HG02759 (cell line): ENCODE data around the gene PCDHA8.
"Not testable (repeated sequence)": the region's sequence is repeated elsewhere in the genome, so short reads cannot be mapped to it uniquely, and the experiment has no call there.

Source experiments
- ATAC-seq: cut with Tn5 transposase; IDR thresholded peaks from one replicate; pipeline ENCODE4 v1.9.1; 2021; ENCODE audit warnings: mild to moderate bottlenecking, moderate library complexity; ENCODE audit not compliant: unreplicated experiment

Gene PCDHA8, protein sequence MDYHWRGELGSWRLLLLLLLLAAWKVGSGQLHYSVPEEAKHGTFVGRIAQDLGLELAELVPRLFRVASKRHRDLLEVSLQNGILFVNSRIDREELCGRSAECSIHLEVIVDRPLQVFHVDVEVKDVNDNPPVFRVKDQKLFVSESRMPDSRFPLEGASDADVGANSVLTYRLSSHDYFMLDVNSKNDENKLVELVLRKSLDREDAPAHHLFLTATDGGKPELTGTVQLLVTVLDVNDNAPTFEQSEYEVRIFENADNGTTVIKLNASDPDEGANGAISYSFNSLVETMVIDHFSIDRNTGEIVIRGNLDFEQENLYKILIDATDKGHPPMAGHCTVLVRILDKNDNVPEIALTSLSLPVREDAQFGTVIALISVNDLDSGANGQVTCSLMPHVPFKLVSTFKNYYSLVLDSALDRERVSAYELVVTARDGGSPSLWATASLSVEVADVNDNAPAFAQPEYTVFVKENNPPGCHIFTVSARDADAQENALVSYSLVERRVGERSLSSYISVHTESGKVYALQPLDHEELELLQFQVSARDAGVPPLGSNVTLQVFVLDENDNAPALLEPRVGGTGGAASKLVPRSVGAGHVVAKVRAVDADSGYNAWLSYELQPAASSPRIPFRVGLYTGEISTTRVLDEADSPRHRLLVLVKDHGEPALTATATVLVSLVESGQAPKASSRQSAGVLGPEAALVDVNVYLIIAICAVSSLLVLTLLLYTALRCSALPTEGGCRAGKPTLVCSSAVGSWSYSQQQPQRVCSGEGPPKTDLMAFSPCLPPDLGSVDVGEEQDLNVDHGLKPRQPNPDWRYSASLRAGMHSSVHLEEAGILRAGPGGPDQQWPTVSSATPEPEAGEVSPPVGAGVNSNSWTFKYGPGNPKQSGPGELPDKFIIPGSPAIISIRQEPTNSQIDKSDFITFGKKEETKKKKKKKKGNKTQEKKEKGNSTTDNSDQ

GRCh38 chr5:140840978-140841962 lies at the start of gene PCDHA8:
PCDHA8 (plus strand) TSS chr5:140841187; CDS start chr5:140841322, 135 bp downstream.
- ATAC-seq, result no peak

GRCh38 chr5:140794595-140795258 lies 46.3 kb upstream of the PCDHA8 start, which contains the start of gene PCDHA2:
PCDHA2 (plus strand) TSS chr5:140794852.
- no peak for ATAC-seq

- no peak for ATAC-seq
Observed at GRCh38 chr5:140795259-140795641, 45.7 kb upstream of the PCDHA8 start.

DNA sequence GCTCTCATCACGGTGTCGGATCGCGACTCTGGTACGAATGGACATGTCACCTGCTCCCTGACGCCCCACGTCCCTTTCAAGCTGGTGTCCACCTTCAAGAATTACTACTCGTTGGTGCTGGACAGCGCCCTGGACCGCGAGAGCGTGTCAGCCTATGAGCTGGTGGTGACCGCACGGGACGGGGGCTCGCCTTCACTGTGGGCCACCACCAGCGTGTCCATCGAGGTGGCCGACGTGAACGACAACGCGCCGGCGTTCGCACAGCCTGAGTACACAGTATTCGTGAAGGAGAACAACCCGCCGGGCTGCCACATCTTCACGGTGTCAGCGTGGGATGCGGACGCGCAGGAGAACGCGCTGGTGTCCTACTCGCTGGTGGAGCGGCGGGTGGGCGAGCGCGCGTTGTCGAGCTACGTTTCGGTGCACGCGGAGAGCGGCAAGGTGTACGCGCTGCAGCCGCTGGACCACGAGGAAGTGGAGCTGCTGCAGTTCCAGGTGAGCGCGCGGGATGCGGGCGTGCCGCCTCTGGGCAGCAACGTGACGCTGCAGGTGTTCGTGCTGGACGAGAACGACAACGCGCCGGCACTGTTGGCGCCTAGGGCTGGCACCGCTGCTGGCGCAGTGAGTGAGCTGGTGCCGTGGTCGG lies 44.8 kb upstream of the PCDHA8 start:
- not testable (repeated sequence) for ATAC-seq

DNA sequence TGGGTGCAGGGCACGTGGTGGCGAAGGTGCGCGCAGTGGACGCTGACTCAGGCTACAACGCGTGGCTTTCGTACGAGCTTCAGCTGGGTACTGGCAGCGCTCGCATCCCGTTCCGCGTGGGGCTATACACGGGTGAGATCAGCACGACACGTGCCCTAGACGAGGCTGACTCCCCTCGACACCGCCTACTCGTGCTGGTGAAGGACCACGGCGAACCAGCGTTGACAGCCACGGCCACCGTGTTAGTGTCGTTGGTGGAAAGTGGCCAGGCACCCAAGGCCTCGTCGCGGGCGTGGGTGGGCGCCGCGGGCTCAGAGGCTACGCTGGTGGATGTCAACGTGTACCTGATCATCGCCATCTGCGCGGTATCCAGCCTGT lies 44.3 kb upstream of the PCDHA8 start:
- ATAC-seq, result no peak

DNA sequence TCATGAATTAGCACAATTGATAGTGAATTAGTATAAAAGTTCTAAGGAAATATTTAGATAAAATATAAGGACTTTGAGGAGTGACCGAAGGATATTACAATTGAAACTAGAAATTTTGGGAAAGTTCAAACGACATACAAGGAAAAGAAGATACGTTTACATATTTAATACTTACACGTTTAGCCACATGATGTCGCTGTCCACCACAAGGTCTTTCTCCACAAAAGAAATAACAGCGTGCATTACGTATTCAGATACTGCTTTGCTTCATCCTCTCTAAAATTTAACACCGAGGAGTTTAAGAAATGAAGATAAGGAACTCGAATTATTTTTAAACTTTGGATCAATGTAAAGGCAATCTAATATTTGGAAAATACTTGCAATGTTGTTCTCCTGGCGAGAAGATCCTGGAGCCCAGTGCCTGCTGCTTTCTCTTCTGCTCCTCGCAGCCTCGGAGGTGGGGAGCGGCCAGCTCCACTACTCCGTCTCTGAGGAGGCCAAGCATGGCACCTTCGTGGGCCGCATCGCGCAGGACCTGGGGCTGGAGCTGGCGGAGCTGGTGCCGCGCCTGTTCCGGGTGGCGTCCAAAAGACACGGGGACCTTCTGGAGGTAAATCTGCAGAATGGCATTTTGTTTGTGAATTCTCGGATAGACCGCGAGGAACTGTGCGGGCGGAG lies 40.0 kb upstream of the PCDHA8 start, which contains the start of gene PCDHA3:
Gene PCDHA3, plus strand, starts transcription at position 242 of the 678 bp plus-strand sequence.
- no peak for ATAC-seq

GRCh38 chr5:140801494-140801841 lies 39.5 kb upstream of the PCDHA8 start:
- ATAC-seq, result no peak

- ATAC-seq, result not testable (repeated sequence)
Observed at GRCh38 chr5:140802381-140802780, 38.6 kb upstream of the PCDHA8 start.

GRCh38 chr5:140802781-140803271 lies 38.2 kb upstream of the PCDHA8 start:
- ATAC-seq, result no peak

DNA sequence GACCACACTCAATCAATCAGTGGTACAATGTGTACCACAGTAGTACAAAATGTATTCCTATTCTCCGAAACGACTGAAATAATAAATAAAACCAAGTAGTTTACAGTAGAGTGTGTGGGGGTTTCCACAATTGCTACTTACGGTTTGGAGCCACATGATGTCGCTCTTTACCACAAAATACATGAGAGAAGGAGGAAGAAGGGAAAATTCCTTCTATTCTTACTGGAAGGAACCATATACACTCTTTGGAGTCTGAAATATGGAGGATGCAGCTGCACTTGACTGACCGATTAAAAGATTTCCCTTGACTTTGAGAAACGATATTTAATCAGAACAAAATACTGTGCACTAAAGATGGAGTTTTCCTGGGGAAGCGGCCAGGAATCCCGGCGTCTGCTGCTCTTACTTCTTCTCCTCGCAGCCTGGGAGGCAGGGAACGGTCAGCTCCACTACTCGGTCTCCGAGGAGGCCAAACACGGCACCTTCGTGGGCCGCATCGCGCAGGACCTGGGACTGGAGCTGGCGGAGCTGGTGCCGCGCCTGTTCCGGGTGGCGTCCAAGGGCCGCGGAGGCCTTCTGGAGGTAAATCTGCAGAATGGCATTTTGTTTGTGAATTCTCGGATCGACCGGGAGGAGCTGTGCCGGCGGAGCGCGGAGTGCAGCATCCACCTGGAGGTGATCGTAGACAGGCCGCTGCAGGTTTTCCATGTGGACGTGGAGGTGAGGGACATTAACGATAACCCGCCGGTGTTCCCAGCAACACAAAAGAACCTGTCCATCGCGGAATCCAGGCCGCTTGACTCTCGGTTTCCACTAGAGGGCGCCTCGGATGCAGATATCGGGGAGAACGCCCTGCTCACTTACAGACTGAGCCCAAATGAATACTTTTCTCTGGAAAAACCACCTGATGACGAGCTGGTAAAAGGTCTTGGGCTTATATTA lies 33.9 kb upstream of the PCDHA8 start, which contains the start of gene PCDHA4:
Gene PCDHA4, plus strand, starts transcription at position 235 of the 942 bp plus-strand sequence.
- ATAC-seq, result no peak

DNA sequence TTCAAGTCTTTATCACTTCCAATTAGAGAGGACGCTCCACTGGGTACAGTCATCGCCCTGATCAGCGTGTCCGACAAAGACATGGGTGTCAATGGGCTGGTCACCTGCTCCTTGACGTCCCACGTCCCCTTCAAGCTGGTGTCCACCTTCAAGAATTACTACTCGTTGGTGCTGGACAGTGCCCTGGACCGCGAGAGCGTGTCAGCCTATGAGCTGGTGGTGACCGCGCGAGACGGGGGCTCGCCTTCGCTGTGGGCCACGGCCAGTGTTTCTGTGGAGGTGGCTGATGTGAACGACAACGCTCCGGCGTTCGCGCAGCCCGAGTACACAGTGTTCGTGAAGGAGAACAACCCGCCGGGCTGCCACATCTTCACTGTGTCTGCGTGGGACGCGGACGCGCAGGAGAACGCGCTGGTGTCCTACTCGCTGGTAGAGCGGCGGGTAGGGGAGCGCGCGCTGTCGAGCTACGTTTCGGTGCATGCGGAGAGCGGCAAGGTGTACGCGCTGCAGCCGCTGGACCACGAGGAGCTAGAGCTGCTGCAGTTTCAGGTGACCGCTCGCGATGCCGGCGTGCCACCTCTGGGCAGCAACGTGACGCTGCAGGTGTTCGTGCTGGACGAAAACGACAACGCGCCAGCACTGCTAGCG lies 32.6 kb upstream of the PCDHA8 start:
- not testable (repeated sequence) for ATAC-seq

GRCh38 chr5:140808889-140809291 lies 32.1 kb upstream of the PCDHA8 start:
- no peak for ATAC-seq

- ATAC-seq, result no peak
Observed at GRCh38 chr5:140821375-140822280, 19.4 kb upstream of the PCDHA8 start, which contains the start of gene PCDHA5. PCDHA5 (plus strand) TSS chr5:140821613.

- no peak for ATAC-seq
Observed at GRCh38 chr5:140822281-140822629, 18.7 kb upstream of the PCDHA8 start.

DNA sequence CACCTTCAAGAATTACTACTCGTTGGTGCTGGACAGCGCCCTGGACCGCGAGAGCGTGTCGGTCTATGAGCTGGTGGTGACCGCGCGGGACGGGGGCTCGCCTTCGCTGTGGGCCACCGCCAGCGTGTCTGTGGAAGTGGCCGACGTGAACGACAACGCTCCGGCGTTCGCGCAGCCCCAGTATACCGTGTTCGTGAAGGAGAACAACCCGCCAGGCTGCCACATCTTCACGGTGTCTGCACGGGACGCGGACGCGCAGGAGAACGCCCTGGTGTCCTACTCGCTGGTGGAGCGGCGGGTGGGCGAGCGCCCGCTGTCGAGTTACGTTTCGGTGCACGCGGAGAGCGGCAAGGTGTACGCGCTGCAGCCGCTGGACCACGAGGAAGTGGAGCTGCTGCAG lies 18.0 kb upstream of the PCDHA8 start:
- not testable (repeated sequence) for ATAC-seq

DNA sequence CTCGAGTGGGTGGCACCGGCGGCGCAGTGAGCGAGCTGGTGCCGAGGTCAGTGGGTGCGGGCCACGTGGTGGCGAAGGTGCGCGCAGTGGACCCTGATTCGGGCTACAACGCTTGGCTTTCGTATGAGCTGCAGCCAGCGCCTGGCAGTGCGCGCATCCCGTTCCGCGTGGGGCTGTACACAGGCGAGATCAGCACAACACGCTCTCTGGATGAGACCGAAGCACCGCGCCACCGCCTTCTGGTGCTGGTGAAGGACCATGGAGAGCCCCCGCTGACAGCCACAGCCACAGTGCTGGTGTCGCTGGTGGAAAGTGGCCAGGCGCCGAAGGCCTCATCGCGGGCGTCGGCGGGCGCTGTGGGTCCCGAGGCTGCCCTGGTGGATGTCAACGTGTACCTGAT lies 17.5 kb upstream of the PCDHA8 start:
- no peak for ATAC-seq
